GM18519 (cell line): ENCODE results near the gene TRAPPC2.
A peak's percentile ranks its signal among the peaks of the same experiment; 100 is the strongest.
"Not testable (repeated sequence)": the region's sequence is repeated elsewhere in the genome, so short reads cannot be mapped to it uniquely, and the experiment has no call there.

Experiments
- ATAC-seq: cut with Tn5 transposase; IDR thresholded peaks from one replicate; pipeline ENCODE4 v1.9.1; 2021; ENCODE audit warnings: mild to moderate bottlenecking, moderate library complexity; ENCODE audit not compliant: unreplicated experiment, low FRiP score

The TRAPPC2 gene

DNA sequence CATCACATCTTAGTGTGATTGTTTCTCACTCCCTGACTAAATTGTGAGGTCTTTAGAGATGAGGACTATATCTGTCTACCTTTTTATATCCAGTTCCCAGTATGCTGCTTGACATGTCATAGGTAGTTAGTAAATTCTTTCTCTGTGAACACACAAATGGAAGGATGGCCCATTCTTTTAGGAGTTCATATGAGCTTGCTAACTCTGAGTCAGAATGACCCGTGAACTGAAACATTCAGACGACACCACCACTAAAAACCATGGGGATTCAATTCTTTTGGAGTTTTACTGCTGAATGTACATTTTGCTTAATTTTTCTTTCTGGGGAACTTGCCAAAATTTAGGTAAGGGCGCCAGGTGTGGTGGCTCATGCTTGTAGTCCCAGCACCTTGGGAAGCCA is 14.1 kb upstream of the TRAPPC2 start:
- no peak for ATAC-seq

DNA sequence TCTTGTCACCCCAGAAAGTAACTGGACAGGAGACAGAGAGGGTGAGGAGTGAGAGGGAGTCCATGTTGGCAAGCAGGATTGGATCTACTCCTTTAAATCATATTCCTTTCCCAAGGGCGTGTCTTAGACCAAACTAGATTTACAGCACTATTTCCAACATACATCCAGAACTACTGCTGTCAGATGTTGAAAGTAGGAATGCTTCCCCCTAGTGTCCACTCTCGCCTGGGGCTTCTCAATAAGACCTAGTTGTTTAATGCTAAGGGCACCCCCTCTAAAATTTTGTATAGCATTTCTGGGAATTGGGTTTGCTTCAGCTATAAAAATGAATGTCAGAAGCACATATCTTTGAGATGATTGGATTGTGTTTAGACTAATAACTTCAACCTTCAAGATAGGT is 13.4 kb upstream of the TRAPPC2 start:
- ATAC-seq, result no peak

DNA sequence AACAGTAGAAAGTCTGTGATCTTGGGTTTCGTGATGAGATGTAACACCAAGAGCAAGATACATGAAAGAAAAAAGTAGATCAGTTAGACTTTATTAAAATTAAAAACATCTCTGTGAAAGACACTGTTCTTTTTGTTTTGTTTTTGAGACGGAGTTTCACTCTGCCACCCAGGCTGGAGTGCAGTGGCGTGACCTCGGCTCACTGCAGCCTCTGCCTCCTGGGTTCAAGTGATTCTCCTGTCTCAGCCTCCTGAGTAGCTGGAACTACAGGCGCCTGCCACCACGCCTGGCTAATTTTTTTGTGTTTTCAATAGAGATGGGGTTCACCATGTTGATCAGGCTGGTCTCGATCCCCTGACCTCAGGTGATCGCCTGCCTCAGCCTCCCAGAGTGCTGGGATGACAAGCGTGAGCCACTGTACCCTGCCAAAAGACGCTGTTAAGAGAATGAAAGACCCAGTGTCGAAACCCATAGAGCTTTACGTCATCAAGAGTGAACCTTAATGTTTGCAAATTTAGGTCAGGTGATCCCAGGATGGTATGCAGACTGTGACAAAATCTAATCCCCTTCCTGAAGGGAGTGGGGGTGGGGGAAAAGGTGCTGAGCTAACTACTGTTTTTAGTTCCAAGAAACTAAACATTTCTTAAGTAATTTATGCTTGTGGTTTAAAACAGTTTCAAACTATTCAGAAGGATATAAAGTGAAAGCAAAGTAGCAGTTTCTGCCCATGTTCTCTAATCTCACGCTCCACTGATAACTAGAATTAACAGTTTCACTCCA is 8.2 kb upstream of the TRAPPC2 start:
- ATAC-seq, result peak; percentile 83

DNA sequence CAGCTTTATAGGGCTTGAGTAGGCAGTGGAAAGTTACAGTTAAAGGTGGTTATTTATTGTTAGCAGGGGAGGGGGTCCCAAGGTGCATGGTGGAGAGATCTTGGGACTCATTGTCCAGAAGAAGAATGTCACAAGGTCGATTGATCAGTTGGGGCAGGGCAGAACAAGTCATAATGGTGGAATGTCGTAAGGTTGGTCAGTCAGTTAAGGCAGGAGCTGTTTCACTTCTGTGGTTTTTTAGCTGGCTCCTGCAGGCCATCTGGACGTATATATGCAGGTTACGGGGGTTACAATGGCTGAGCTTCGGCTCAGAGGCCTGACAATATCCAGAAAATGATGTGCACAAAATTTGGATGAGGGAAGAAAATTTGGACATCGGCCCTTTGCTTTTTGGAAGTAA is 7.3 kb upstream of the TRAPPC2 start:
- ATAC-seq, result no peak

DNA sequence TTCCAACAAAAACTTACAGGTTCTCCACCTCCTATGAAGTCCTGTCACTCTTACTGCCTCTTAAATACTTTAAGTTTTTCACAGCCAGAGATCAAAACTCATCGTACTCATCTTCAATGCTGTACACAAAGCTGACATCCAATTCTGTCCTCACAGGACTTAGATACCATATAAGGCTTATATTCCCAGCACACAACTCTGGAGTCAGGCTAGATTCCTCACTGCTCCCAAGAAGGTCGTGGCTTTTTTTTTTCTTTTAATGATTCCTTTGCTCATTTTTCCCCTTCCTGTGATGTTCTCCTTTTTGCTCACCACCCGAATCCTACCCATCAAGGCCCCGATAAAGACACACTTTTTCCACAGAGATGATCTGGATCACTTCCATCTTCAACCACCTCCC is 914 bp downstream of the TRAPPC2 start:
- no peak for ATAC-seq

DNA sequence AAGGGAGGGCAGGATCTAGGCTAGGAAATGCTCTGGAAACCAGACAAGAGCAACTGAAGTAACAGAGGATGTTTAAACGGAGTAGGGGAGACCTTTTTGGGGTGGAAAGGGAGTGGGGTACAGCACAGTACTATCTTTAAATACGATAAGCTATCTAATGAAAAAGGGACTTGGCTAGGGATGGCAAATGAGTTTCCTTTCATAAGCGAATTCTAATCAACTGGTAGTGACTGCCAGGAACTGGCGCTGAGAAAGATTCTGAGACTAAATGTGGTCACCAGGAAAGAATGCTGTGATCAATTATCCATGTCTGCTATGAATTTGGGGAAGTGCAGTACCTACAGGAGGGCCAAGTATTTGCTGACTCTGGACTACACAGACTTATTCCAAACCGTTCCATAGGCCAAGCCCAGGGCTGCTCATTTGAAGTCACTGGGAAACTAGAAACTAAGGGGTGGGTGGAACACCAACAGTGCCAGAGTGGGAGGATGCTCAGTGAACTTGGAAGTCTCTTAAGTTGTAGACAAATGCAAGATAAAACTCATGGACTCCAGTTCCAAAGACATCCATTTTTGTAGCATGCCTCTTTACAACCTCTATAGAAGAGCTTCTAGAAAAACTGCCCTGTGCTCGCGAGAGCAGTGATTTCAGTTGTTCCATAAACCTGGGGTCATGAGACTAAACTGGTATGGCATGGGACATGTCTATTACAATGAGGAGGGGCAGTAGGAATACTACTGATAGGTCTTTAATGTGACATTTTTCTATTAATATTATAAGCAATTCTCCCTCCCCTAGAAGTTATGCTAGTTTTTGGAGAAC is 2.0 kb downstream of the TRAPPC2 start:
- no peak for ATAC-seq

DNA sequence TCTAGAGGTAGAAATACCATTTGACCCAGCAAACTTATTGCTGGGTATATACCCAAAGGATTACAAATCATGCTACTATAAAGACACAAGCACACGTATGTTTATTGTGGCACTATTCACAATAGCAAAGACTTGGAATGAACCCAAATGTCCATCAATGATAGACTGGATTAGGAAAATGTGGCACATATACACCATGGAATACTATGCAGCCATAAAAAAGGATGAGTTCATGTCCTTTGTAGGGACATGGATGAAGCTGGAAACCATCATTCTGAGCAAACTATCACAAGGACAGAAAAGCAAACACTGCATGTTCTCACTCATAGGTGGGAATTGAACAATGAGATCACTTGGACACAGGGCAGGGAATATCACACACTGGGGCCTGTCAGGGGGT is 3.9 kb downstream of the TRAPPC2 start:
- ATAC-seq, result not testable (repeated sequence)

DNA sequence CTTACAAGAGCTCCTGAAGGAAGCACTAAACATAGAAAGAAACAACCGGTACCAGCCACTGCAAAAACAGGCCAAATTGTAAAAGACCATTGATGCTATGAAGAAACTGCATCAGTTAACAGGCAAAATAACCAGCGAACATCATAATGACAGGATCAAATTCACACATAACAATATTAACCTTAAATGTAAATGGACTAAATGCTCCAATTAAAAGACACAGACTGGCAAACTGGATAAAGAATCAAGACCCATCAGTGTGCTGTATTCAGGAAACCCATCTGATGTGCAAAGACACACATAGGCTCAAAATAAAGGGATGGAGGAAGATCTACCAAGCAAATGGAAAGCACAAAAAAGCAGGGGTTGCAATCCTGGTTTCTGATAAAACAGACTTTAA is 7.8 kb downstream of the TRAPPC2 start:
- not testable (repeated sequence) for ATAC-seq

DNA sequence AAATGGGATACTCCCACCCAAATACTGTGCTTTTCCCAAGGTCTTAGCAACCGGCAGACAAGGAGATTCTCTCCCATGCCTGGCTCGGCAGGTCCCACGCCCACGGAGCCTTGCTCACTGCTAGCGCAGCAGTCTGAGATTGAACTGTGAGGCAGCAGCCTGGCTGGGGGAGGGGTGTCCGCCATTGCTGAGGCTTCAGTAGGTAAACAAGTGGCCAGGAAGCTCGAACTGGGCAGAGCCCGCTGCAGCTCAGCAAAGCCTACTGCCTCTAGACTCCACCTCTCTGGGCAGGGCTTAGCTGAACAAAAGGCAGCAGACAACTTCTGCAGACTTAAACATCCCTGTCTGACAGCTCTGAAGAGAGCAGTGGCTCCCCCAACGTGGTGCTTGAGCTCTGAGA is 9.5 kb downstream of the TRAPPC2 start:
- not testable (repeated sequence) for ATAC-seq

DNA sequence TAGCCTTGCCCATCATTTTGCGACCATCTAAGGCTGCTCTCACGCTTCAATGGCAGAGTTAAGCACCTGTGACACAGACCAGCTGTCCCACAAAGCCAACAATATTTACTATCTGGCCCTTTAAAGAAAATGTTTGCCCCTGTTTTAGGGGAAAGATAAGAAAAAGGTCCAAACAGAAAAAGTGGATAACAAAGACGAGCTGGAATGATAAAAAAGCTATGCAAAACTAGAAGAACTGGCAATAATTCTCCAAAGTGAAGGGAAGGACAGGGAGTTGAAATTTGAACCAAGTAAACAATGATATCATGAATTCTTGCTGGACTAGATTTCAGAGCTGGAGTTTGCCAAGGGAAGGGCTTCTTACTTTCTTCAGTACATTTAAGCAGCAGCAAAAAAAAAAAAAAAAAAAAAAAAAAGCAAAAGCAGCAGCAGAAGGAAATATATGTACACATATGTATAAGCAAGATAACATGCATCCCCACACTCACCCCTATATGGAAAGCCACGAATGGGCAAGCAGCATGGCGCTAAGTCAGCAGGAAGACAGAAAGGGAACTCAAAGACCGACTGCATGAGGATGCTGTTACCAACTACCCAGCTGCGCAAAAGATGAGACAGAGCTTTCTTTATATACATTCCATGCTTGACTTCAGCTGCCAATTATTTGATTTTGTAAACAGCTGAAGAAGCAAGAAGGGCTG is 12.5 kb downstream of the TRAPPC2 start:
- no peak for ATAC-seq

DNA sequence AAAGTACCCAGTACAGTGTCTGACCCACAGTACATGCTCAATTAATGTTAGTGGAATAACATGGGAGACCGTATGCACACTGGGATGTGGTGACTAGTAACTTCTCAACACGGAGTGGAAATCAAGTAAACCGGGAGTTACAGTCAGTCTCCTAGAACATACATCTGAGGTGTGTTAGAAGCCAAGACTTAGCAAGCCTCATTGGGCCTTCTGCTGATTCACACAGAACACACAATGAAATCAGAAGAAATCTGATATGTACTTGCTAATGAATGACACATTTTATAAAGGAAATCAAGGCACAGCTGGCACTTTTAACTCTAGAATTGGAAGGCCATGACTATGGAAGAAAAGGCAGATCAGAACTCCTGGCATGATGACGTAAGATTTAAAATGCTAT is 13.0 kb downstream of the TRAPPC2 start:
- no peak for ATAC-seq

DNA sequence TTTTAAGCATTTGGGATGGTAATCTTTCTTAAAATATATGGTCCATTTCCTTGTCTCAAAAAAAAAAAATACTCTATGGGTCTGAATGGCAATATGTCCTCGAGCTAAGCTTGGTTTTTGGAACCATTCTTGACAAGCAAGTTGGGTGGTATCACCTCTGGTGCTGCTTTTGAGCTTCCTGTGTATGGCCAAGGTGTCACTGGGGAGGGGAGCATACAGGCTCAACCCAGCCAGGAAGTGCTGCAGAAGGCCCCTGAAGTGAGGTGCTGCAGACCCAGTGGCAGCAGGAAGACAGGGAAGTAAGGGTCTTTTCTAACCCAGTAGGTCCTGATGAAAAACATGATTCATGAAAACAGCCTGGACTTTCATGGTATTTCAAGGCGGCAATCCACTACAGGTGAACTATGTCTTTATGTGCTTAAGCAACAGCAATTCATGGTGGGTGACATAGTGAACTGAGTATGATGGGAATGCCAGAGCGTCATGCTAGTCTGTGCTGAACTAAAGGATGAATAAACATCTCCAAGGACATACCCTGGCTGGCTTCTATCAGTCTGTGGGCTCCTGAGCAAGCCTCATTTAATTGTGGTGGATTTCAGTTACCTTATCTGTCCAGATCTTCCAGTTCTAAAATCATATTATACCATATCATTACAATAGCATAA is 15.1 kb downstream of the TRAPPC2 start:
- ATAC-seq, result no peak

DNA sequence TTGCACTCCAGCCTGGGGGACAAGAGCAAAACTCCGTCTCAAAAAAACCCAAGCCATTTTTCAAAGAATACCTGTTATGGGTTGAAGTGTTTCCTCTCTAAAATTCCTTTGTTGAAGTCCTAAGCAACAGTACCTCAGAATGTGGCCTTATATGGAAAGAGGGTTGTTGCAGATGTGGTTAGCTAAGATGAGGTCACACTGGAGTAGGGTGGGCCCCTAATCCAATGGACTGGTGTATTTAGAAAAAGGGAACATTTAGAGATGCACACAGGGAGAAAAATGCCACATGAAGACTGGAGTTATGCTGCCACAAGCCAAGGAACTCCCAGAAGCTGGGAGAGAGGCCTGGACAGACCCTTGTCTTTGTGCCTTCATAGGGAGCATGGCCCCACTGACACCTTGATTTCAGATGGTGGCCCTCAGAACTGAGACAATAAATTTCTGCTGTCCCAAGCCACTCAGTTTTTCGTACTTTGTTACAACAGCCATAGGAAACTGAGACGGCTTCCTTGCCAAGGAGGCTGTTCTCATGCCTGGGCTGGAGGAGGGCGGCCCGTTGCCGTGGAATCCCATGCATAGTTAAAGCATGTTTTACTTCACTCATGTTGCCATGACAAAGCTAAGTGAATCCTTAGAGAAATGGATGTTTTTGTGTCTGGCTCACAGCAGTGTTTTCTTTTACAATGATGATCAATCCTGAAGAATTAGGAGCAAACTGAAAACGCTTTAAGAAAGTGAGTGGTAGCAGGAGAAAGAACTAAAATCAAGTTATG is 16.5 kb downstream of the TRAPPC2 start:
- ATAC-seq, result no peak

DNA sequence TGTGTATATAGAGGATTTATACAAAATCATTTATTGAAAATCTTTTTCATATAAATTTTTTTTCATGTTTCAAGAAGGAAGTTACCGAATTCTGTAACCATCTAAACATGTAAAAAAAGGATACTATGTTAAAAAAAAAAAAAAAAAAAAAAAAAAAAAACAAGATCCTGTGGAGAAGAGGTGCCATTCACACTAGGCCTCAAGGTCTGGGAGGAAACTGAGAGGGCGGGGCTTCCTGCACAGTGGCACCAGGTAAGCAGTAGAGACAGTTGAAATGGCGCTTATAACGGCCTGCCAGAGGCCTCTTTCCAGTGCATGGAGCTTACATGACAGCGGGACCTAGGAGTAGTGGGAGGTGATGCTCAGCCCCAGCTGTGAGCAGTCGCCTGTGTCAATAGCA is 17.5 kb downstream of the TRAPPC2 start:
- ATAC-seq, result no peak

DNA sequence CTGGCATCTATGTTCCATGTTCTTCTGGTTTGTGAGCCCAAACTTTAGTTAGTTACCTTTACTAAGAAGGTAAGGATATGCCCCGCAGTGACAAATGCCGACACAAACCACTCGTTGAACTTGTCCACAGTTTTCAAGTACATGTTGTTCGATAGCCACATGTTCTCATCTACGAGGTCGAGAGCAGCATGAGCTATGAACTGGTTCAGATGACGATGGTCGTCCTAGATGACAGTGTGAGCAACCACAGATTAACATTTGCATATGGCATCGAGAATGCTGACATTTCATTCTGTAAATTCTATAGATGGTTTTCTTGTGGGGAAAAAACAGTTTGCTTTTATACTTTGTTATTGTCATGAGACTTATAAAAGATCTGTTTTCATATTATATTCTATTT is 18.0 kb downstream of the TRAPPC2 start:
- no peak for ATAC-seq

DNA sequence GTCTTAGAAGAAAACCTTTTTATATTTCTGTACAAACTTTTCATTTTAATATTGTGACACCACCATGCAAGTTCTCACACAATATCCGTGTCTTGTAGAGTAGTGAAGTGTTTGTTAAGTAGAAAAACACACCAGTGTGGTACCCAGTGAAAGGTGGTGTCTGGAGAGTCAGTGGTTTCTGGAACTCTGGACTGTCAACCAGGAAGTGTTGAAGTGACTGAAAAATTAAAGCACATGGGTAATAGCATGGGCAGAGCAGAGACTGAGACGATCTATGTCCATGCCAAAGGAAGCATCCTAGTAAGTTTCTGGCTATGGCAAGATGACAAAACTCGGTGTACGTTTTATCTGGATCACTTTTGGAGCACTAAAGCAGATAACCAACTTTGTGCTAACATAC is 23.3 kb downstream of the TRAPPC2 start:
- ATAC-seq, result no peak

DNA sequence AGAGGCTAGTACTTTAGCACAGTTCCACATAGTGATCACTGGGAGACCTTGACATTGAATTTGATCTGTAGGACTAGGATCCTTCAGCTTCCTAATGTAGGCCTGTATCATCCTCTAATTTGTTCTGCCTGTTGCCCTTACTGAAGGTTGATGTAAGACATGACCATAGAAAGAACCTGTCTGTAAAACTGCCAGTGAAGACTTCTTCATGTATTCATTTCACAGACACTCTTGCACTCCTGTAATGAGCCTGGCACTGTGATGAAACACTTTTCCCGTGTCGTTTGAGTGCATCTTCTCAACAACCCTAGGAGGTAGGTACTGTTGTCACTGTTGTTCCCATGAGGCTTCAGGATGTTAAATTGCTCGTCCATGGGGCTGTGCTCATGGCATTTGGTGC is 30.8 kb downstream of the TRAPPC2 start:
- no peak for ATAC-seq

DNA sequence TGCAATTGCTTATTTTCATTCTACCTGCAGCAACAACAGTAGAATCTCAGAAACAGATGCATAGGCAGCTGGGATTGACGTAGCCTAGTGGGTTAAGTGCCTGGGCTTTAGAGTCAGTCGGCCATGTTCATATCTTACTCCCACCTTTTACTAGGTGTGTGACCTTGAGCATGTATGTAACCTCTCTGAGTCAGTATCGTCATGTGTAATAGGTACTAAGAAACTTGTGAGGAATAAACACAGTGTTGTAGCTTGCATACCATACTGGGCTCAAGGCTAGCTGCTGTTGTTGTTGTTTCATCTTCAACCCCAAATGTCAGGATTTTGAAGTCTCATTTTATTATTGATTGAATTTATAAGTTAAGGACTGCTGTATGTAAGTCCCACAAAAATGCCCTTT is 31.3 kb downstream of the TRAPPC2 start:
- no peak for ATAC-seq

DNA sequence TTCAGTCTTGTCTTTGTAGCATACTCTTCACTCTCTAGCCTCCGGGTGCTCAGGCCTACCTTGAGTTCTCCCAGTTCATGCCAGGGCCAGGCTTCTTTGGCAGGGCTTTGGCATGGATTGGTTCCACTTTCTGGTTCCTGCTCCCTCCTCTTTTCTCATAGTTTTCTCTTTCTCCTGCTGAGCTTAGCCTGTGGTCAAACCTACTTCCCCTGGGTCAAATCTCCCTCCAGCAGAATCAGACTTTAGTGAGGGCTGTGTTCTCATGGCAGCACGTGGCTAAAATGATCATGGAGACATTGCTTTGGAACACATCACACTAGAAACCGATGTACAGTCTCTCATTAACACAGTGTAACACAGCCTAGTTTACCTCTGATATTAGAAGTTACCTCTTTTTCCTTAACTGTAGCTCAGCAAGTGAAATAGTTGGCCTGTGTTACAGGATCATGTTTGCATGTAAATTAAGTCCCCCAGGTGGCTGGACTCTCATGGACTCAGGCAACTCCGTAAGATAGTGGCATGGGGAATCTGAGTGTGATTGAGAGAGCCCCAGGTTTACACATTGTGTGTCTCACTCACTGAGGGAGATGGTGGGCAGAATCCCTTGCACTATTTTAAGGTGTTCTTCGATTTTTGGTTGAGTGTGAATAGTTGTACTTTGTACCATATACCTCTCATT is 32.2 kb downstream of the TRAPPC2 start:
- no peak for ATAC-seq

DNA sequence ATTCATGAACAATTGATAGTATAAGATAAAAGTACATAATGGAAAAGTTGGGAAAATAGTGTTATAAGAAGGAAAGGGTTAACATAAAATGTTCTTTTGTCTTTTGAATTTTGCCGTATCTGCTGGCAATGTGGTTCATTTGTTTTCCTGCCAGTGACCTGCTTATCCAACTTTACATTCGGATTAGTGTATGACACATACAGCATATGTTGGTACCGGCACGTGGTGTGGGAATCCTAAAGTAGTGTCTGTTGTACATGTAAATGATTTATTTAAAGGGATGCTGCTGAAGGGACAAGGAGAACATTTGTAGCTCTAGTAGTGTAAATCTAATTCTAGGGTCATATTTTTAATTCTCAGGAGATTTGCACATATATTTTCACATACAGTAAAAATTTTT is 34.0 kb downstream of the TRAPPC2 start:
- no peak for ATAC-seq
